K562 (cell line): ENCODE data around the gene MKLN1. TPM values are rescaled to one million over a fixed set of nuclear protein-coding genes. Genes with fewer than 3 reads are reported as not detected.
A peak's percentile ranks its signal among the peaks of the same experiment; 100 is the strongest.

ENCODE experiments used
- ATAC-seq: fragments of 200-7000 bp; cut with Tn5 transposase; 3 replicates; pipeline ENCODE4 v1.9.1; 2020; ENCODE audit warnings: moderate library complexity
- BruUV-seq: library from RNA; stranded (reverse); fragments of 400-500 nt; replicated peaks from 2 replicates; lab custom pipeline; 2021; lab: Mats Ljungman, UMichigan
- CTCF ChIA-PET: fragments of 300-600 bp; formaldehyde crosslinking; extraction: SDS; loops from one replicate; lab custom pipeline; 2021; ENCODE audit warnings: low intra/inter-chr PET ratio; lab: Yijun Ruan, JAX
- POLR2A ChIA-PET: fragments of 300-600, 350-650 bp; sonication (Branson Sonifier 250); formaldehyde crosslinking; extraction: SDS; loops from one replicate; lab custom pipeline; 2021; ENCODE audit warnings: antibody characterized with exemption, inconsistent platforms; lab: Yijun Ruan, JAX
- DNase-seq, 4 experiments: peaks; one replicate each; pipeline versions ENCODE4 v3.0.0 to v3.0.0-alpha.2; 2011 to 2018; ENCODE audit warnings: low spot score in 3 of 4, mixed read lengths in 3 of 4; ENCODE audit errors: extremely low read depth in 1 of 4
- FAIRE-seq: peaks from 2 replicates; lab custom pipeline; 2011; peaks lifted over from hg19 to GRCh38; lab: Jason Lieb, UNC
- H2AFZ ChIP-seq: 2 replicates; pipeline ENCODE4 v1.6.0; 2011; ENCODE audit warnings: low read depth, low read length, control low read depth, inconsistent platforms
- H3K27ac ChIP-seq: fragments of 200-600 bp; 3 replicates; pipeline ENCODE4 v1.8.0; 2011; ENCODE audit warnings: low read depth, mild to moderate bottlenecking, control low read depth, inconsistent platforms, low read length, moderate library complexity, mixed read lengths; ENCODE audit errors: extremely low read depth
- H3K27me3 ChIP-seq, 2 experiments: fragments of 300-600 bp in 1 of 2; 2 replicates in 1 of 2; 3 replicates in 1 of 2; pipeline versions ENCODE4 v1.6.0 to v1.8.0; 2011; ENCODE audit warnings: inconsistent platforms in 2 of 2, low read length in 2 of 2, mild to moderate bottlenecking in 1 of 2, mixed read lengths in 1 of 2, moderate library complexity in 1 of 2; ENCODE audit not compliant: control insufficient read depth in 2 of 2, insufficient read depth in 2 of 2
- H3K36me3 ChIP-seq: fragments of 300-600 bp; 3 replicates; pipeline ENCODE4 v1.8.0; 2011; ENCODE audit warnings: mild to moderate bottlenecking, low read length, inconsistent platforms; ENCODE audit not compliant: control insufficient read depth, insufficient read depth
- H3K4me1 ChIP-seq, 2 experiments: fragments of 200-600 bp in 1 of 2; replicated peaks in 1 of 2; 2 replicates in 1 of 2; 3 replicates in 1 of 2; pipeline versions ENCODE4 v1.5.1 to v1.8.0; 2011; ENCODE audit warnings: inconsistent platforms in 2 of 2, low read length in 2 of 2, mild to moderate bottlenecking in 1 of 2, mixed read lengths in 1 of 2, moderate library complexity in 1 of 2; ENCODE audit not compliant: control insufficient read depth in 2 of 2, insufficient read depth in 2 of 2
- H3K4me2 ChIP-seq: 2 replicates; pipeline ENCODE4 v1.6.1; 2011; ENCODE audit warnings: low read length, control low read depth, inconsistent platforms, mixed read lengths; ENCODE audit not compliant: insufficient read depth
- H3K4me3 ChIP-seq: fragments of 200-600 bp; sonication (generic), shearing (Covaris generic); 2 replicates; pipeline ENCODE4 v1.5.1; 2016; ENCODE audit warnings: control low read depth, inconsistent platforms
- H3K79me2 ChIP-seq: fragments of 200-600 bp; 3 replicates; pipeline ENCODE4 v1.8.0; 2011; ENCODE audit warnings: low read length, inconsistent platforms; ENCODE audit not compliant: control insufficient read depth, insufficient read depth
- H3K9ac ChIP-seq, 2 experiments: 2 replicates each; pipeline versions ENCODE4 v1.6.0 to v1.6.1; 2011; ENCODE audit warnings: low read depth in 2 of 2, low read length in 2 of 2, control low read depth in 1 of 2, inconsistent platforms in 1 of 2, mild to moderate bottlenecking in 1 of 2, mixed read lengths in 1 of 2; ENCODE audit not compliant: insufficient read depth in 1 of 2
- H3K9me1 ChIP-seq: one replicate; pipeline ENCODE4 v1.6.0; 2011; ENCODE audit warnings: inconsistent platforms, mild to moderate bottlenecking, low read length, moderate library complexity; ENCODE audit not compliant: control insufficient read depth, insufficient read depth
- H3K9me3 ChIP-seq: replicated peaks from 2 replicates; pipeline ENCODE4 v1.5.1; 2011; ENCODE audit warnings: low read depth, low read length, inconsistent platforms; ENCODE audit not compliant: control insufficient read depth, insufficient read depth
- H4K20me1 ChIP-seq: replicated peaks from 2 replicates; pipeline ENCODE4 v1.6.1; 2011; ENCODE audit warnings: low read length, inconsistent platforms, mixed read lengths; ENCODE audit not compliant: control insufficient read depth, insufficient read depth
- CHAMP1 ChIP-seq: fragments of 450-650 bp; IDR thresholded peaks from 2 replicates; pipeline ENCODE4 v1.6.1; 2016; ENCODE audit warnings: mild to moderate bottlenecking
- CTCF ChIP-seq, 3 experiments: IDR thresholded peaks in 2 of 3; conservative IDR thresholded peaks in 1 of 3; 2 replicates each; pipeline ENCODE4 v1.5.1; 2011 to 2012; ENCODE audit warnings: low read length in 3 of 3, mild to moderate bottlenecking in 3 of 3, control low read depth in 2 of 3, improper control_type of control experiment in 1 of 3, inconsistent platforms in 1 of 3, low read depth in 1 of 3, mixed read lengths in 1 of 3, moderate library complexity in 1 of 3; ENCODE audit not compliant: insufficient read depth in 2 of 3
- GABPB1 ChIP-seq: sonication (generic); formaldehyde crosslinking; IDR thresholded peaks from 2 replicates; pipeline ENCODE4 v1.8.0; 2022; ENCODE audit warnings: mild to moderate bottlenecking, missing genetic modification reagents
- JUNB ChIP-seq: fragments of 450-650 bp; formaldehyde crosslinking; conservative IDR thresholded peaks from 2 replicates; pipeline ENCODE4 v1.4.0; 2020; ENCODE audit warnings: mild to moderate bottlenecking
- MED1 ChIP-seq: sonication (generic); formaldehyde crosslinking; IDR thresholded peaks from 2 replicates; pipeline ENCODE4 v1.8.1; 2023; ENCODE audit warnings: missing genetic modification reagents, borderline replicate concordance
- NCOA1 ChIP-seq: fragments of 450-650 bp; IDR thresholded peaks from 2 replicates; pipeline ENCODE4 v1.6.1; 2016; ENCODE audit warnings: low read depth
- NKRF ChIP-seq: fragments of 450-650 bp; IDR thresholded peaks from 2 replicates; pipeline ENCODE4 v1.6.1; 2016; ENCODE audit warnings: borderline replicate concordance
- PHB ChIP-seq: fragments of 250-450 bp; sonication (Bioruptor Pico); IDR thresholded peaks from 2 replicates; pipeline ENCODE4 v1.5.0; 2021
- POLR2G ChIP-seq: fragments of 200-400 bp; formaldehyde crosslinking; IDR thresholded peaks from 2 replicates; pipeline ENCODE4 v1.6.1; 2017; ENCODE audit warnings: low read depth, mild to moderate bottlenecking, antibody characterized with exemption, low read length, moderate library complexity
- RBM14 ChIP-seq: fragments of 200-400 bp; formaldehyde crosslinking; IDR thresholded peaks from 2 replicates; pipeline ENCODE4 v1.6.1; 2018; ENCODE audit warnings: low read depth, mild to moderate bottlenecking, low read length, moderate library complexity, borderline replicate concordance; ENCODE audit not compliant: insufficient read depth
- RBM25 ChIP-seq: fragments of 200-400 bp; formaldehyde crosslinking; IDR thresholded peaks from 2 replicates; pipeline ENCODE4 v1.6.1; 2018; ENCODE audit warnings: low read length, low read depth, moderate library complexity; ENCODE audit not compliant: severe bottlenecking
- RNF2 ChIP-seq: sonication (generic); IDR thresholded peaks from 2 replicates; pipeline ENCODE4 v1.6.1; 2016
- WHSC1 ChIP-seq: IDR thresholded peaks from one replicate; pipeline ENCODE4 v1.6.1; 2012; ENCODE audit warnings: low read length, control low read depth, inconsistent platforms
- ZNF408 ChIP-seq: fragments of 250-450 bp; sonication (Bioruptor Pico); IDR thresholded peaks from 2 replicates; pipeline ENCODE4 v1.4.0; 2020; ENCODE audit warnings: low read depth, mild to moderate bottlenecking, moderate library complexity
- ZNF717 ChIP-seq: fragments of 250-450 bp; sonication (Bioruptor Pico); IDR thresholded peaks from 2 replicates; pipeline ENCODE4 v1.5.0; 2021
- ZNF764 ChIP-seq: fragments of 250-450 bp; sonication (Bioruptor Pico); IDR thresholded peaks from 2 replicates; pipeline ENCODE4 v1.4.0; 2020; ENCODE audit warnings: low read depth, mild to moderate bottlenecking, moderate library complexity
- whole genome bisulfite sequencing: fragments of 100-300 bp; shearing (Covaris generic); methylation state at CpG from one replicate; pipeline ENCODE4 v1.1.6; 2016; ENCODE audit warnings: low coverage, mixed read lengths; ENCODE audit not compliant: insufficient coverage; ENCODE audit errors: missing lambda C conversion rate; 5-methylcytosine and 5-hydroxymethylcytosine counted together
- in situ Hi-C: fragments of 300-500 bp; cut with MboI; formaldehyde crosslinking; loops from 4 replicates; pipeline ENCODE4 v1.15.0; 2018; ENCODE audit warnings: inconsistent platforms, mixed read lengths
- intact Hi-C: fragments of 100-400 bp; cut with micrococcal nuclease; formaldehyde crosslinking; loops from 2 replicates; pipeline ENCODE4 v1.14.2; 2022
- polyA plus RNA-seq, 8 experiments: library from polyadenylated mRNA; depleted of rRNA in 4 of 8; stranded (reverse) in 5 of 8; unstranded in 3 of 8; fragments of >200 nt; fragmentation: Nextera tagmentation in 2 of 8; fragmentation: Illumina TruSeq in 1 of 8; extraction: Ambion mirVana in 2 of 8; extraction: Trizol in 1 of 8; gene quantifications; 2 replicates each; pipeline versions ENCODE4 v1.2.1 to v1.2.3, GENCODE V29; 2011 to 2014; ENCODE audit warnings: inconsistent platforms in 1 of 8, missing spikeins in 1 of 8
- total RNA-seq, 7 experiments: library from RNA; depleted of rRNA in 6 of 7; stranded (reverse); fragments of >200 nt in 6 of 7; fragmentation: Illumina TruSeq in 2 of 7; extraction: Trizol in 2 of 7; gene quantifications; 2 replicates each; pipeline versions ENCODE4 v1.2.1 to v1.2.3, GENCODE V29; 2011 to 2021; ENCODE audit warnings: low replicate concordance in 1 of 7

The MKLN1 gene
- total and polyA plus RNA-seq, 9 of the 15 experiments (the other 6 are each of a cell fraction or from before 2014, with no cell fraction given) = 18.6 to 80.4 (median 56.0) TPM

- TF ChIP-seq JUNB (CRISPR knock-in tag) (no peak), RNF2 (no peak), RBM25 (no peak), ZNF408 (CRISPR knock-in tag) (no peak), WHSC1 (no peak), POLR2G (no peak), GABPB1 (no peak)
Observed at GRCh38 chr7:131538813-131539179, 211.1 kb downstream of the MKLN1 start (continued).

- no peak overlapping the region for H3K4me2 ChIP-seq
- H3K9ac ChIP-seq = no peak overlapping the region
- no peak overlapping the region for H2AFZ ChIP-seq
- ATAC-seq (no peak), FAIRE-seq (no peak), DNase-seq (no peak)
- H3K9me3 ChIP-seq = no peaks in the 10 kb centered on the region
- no peaks in the 10 kb centered on the region for H3K36me3 ChIP-seq
- intact Hi-C loops = no loop called here
- ChIA-PET CTCF (no interaction called here), POLR2A (no interaction called here)
- H3K4me3 ChIP-seq = no peak overlapping the region
- H3K27ac ChIP-seq = no peak overlapping the region
- WGBS = 12% methylated on average over 18 of the region's 18 CpGs
- BruUV-seq = no TSS peak
- H3K79me2 ChIP-seq = no peaks in the 10 kb centered on the region
- H4K20me1 ChIP-seq = peaks cover 9% of the 10 kb centered on the region
- no peaks in the 10 kb centered on the region for H3K9me1 ChIP-seq
- in situ Hi-C loops = loop anchor here (5.0 kb wide), 1 partner anchor 117 kb away; no protein-coding TSS in a partner anchor
- peaks cover 3 to 5% of the 10 kb centered on the region in 2 experiments; a peak in 2 of 5 replicates for H3K4me1 ChIP-seq
- H3K27me3 ChIP-seq = peaks cover 40 to 90% of the 10 kb centered on the region in 2 experiments
- TF ChIP-seq CHAMP1 (no peak), PHB (CRISPR knock-in tag) (no peak), MED1 (CRISPR knock-in tag) (no peak), NKRF (no peak), CTCF (IDR thresholded peaks at IDR 0.05 in 2 of 3, conservative IDR thresholded peaks at IDR 0.05 in 1 of 3; ENCODE audit: insufficient read depth in 2 of 3, low read depth in 1 of 3, low read length in 3 of 3) (peak in 1 of 3 experiments; percentile 14; a peak in 1 of 6 replicates), ZNF764 (CRISPR knock-in tag) (no peak), NCOA1 (no peak), RBM14 (no peak), ZNF717 (CRISPR knock-in tag) (no peak)
Observed at GRCh38 chr7:131540491-131541162, 213.0 kb downstream of the MKLN1 start.
